Testis (tissue), 3 donors: ENCODE measurements around the gene PCNX4. TPM values are rescaled to one million over a fixed set of nuclear protein-coding genes. Genes with fewer than 3 reads are reported as not detected.

Source experiments
- DNase-seq: peaks from one replicate; pipeline ENCODE4 v3.0.0-alpha.2; 2019
- H3K27ac ChIP-seq, 2 donors: fragments of 200-600 bp; sonication (generic); one replicate each; pipeline ENCODE4 v1.5.1; 2019
- H3K27me3 ChIP-seq: fragments of 200-600 bp; sonication (generic); one replicate; pipeline ENCODE4 v1.5.1; 2019
- H3K36me3 ChIP-seq: fragments of 200-600 bp; sonication (generic); one replicate; pipeline ENCODE4 v1.5.1; 2017; ENCODE audit warnings: low read depth; ENCODE audit errors: missing control alignments
- H3K4me1 ChIP-seq: fragments of 200-600 bp; sonication (generic); one replicate; pipeline ENCODE4 v1.5.1; 2019
- H3K4me3 ChIP-seq, 2 donors: fragments of 200-600 bp; sonication (generic); one replicate each; pipeline ENCODE4 v1.5.1; 2017 to 2019
- H3K9me3 ChIP-seq: fragments of 200-600 bp; sonication (generic); one replicate; pipeline ENCODE4 v1.5.1; 2017
- POLR2A ChIP-seq: fragments of 450-650 bp; IDR thresholded peaks from one replicate; pipeline ENCODE4 v1.6.1; 2017; ENCODE audit warnings: antibody characterized with exemption, mild to moderate bottlenecking, moderate library complexity
- WGBS, 2 donors: methylation state at CpG; one replicate each; pipeline ENCODE4 v1.1.5; 2018; 5-methylcytosine and 5-hydroxymethylcytosine counted together
- intact Hi-C: fragments of 100-400 bp; cut with DNase I; formaldehyde crosslinking; loops from one replicate; pipeline ENCODE4 v1.15.1; 2023; ENCODE audit warnings: low total_unique reads
- polyA plus RNA-seq: library from polyadenylated mRNA; stranded (reverse); fragments of 350-450 nt; fragmentation: Illumina TruSeq; extraction: RNeasy Lipid Tissue Mini Kit (QIAGEN cat#74804); gene quantifications from one replicate; pipeline ENCODE4 v1.2.3, GENCODE V29; 2014; ENCODE audit warnings: low read depth, low replicate concordance; ENCODE audit not compliant: insufficient read depth
- total RNA-seq, 2 donors: library from RNA; depleted of rRNA; stranded (reverse); fragments of >200 nt; gene quantifications; one replicate each; pipeline ENCODE4 v1.2.3, GENCODE V29; 2016
- TF ChIP-seq, protein P1 (sequence below), 3 experiments: fragments of 450-650 bp in 2 of 3; fragments of 200-600 bp in 1 of 3; sonication (generic) in 1 of 3; IDR thresholded peaks; one replicate each; pipeline ENCODE4 v1.5.1; 2016 to 2019; ENCODE audit warnings: antibody characterized with exemption in 3 of 3, mild to moderate bottlenecking in 2 of 3, moderate library complexity in 1 of 3

PCNX4 gene
- total and polyA plus RNA-seq, 3 donors from 2014 or later, result 42.3 to 133 (median 118) TPM

DNA sequence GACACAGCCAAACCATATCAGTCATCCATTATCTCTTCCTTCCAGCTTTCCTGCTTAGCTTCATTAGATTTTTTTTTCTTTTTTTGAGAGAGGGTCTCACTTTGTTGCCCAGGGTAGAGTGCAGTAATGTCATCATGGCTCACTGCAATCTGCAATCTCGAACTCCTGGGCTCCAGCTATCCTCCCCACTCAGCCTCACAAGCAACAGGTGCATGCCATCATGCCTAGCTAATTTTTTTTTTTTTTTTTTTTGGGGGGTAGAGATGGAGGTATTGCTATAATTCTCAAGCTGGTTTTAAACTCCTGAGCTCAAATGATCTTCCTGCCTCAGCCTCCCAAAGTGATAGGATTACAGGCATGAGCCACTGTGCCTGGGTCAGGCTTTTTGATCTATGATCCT is 119.0 kb downstream of the PCNX4 start:
- DNase-seq, result no peak
- intact Hi-C loops, result no loop called here
- no peaks in the 10 kb centered on the region for H3K27me3 ChIP-seq
- no peak for TF ChIP-seq POLR2A
- TF ChIP-seq, protein P1, sequence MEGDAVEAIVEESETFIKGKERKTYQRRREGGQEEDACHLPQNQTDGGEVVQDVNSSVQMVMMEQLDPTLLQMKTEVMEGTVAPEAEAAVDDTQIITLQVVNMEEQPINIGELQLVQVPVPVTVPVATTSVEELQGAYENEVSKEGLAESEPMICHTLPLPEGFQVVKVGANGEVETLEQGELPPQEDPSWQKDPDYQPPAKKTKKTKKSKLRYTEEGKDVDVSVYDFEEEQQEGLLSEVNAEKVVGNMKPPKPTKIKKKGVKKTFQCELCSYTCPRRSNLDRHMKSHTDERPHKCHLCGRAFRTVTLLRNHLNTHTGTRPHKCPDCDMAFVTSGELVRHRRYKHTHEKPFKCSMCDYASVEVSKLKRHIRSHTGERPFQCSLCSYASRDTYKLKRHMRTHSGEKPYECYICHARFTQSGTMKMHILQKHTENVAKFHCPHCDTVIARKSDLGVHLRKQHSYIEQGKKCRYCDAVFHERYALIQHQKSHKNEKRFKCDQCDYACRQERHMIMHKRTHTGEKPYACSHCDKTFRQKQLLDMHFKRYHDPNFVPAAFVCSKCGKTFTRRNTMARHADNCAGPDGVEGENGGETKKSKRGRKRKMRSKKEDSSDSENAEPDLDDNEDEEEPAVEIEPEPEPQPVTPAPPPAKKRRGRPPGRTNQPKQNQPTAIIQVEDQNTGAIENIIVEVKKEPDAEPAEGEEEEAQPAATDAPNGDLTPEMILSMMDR (IDR thresholded peaks at IDR 0.05), result no peak
- no peak overlapping the region for H3K27ac ChIP-seq
- no peaks in the 10 kb centered on the region for H3K4me1 ChIP-seq
- no peak overlapping the region for H3K4me3 ChIP-seq
- 82% methylated on average over 1 of the region's 1 CpG for whole genome bisulfite sequencing, 2 donors
- H3K9me3 ChIP-seq, result no peaks in the 10 kb centered on the region
- no peaks in the 10 kb centered on the region for H3K36me3 ChIP-seq

DNA sequence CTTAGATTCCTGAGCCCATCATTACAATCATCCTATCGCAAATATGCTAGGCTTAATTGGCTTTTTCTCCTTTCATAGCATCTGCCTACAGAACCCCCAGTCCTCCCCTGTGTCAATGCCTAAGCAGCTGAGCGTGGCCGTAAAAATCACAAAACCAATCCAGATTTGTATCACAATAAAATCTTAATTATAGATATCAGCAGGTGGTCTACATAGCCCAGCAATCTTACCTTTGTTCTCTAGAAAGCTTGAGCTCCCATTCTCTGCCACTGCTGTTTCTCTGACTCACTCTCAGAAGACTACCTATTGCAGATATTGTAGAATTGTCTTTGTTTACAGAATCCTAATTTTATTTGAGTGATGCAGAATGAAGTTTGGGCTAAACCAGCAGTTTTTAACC is 119.4 kb downstream of the PCNX4 start:
- no peak overlapping the region for H3K4me3 ChIP-seq
- no peaks in the 10 kb centered on the region for H3K4me1 ChIP-seq
- no peak overlapping the region for H3K27ac ChIP-seq
- no peaks in the 10 kb centered on the region for H3K9me3 ChIP-seq
- DNase-seq, result no peak
- intact Hi-C loops, result no loop called here
- 84 to 85% methylated on average over 3 of the region's 3 CpGs for WGBS, 2 donors
- no peaks in the 10 kb centered on the region for H3K27me3 ChIP-seq
- no peak for TF ChIP-seq POLR2A
- TF ChIP-seq, protein P1 (IDR thresholded peaks at IDR 0.05), result no peak
- no peaks in the 10 kb centered on the region for H3K36me3 ChIP-seq

DNA sequence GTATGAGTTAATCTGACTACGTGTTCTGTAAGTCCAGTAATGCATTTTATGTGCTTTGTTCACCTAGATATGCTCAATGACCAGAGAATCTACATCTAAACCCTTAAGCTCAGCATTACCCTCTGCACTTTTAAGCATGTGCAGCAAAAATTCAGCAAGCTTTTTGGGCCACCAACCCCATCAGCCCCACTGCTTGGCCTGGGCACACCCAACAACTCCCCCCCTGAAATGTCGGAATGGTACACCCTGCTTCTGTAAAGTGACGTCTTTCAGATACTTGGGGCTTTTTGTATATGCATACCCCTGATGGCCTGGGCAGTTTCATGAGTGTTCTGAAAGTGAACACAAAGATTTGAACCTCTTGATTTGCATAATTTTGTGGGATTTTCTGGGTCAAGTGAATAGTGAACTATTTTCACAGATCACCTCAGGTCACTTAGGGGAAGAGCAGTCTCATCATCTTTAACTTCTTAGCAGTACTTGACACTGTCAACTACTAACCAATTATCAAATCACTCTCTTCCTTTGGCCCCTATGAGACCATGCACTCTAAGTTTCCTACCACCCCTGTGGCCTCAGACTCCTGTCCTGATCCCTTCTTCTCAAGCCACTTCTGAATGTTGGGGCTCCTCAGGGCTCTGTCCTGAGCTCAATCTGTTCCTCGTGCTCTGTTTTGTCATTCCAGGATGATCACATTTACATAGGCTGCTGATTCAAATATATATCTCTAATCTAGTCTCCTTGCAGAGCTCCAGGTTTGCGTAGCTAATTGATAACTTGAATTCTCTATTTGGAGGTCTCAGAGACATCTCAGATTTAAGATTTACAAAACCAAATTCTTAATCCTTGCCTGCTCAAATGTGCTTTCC is 121.0 kb downstream of the PCNX4 start:
- Histone ChIP-seq H3K4me3 (no peak overlapping the region), H3K36me3 (no peaks in the 10 kb centered on the region), H3K27me3 (no peaks in the 10 kb centered on the region), H3K4me1 (no peaks in the 10 kb centered on the region), H3K9me3 (no peaks in the 10 kb centered on the region), H3K27ac (no peak overlapping the region)
- TF ChIP-seq POLR2A, result no peak
- TF ChIP-seq, protein P1 (IDR thresholded peaks at IDR 0.05), result no peak
- intact Hi-C loops, result no loop called here
- DNase-seq, result no peak
- WGBS, 2 donors, result 90 to 92% methylated on average over 5 of the region's 5 CpGs

DNA sequence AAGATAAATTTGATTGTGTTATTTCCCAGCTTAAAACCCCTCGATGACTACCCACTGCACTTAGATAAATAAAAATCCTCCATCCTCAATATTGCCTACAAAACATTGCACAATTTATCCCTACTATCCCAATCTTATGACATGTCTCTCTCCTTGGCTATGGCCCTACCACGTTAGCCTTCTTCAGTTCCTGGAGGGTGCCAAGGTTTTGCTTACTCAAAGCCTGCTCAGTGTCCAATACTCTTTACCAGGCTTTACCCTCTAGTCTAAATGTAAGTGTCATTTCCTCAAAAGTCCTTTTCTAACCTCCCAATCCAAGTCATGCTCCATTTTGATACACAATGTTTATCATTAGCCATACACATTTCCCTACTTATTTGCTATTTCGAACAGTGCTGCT is 122.3 kb downstream of the PCNX4 start:
- Histone ChIP-seq H3K27ac (no peak overlapping the region), H3K36me3 (no peaks in the 10 kb centered on the region), H3K9me3 (no peaks in the 10 kb centered on the region), H3K27me3 (no peaks in the 10 kb centered on the region), H3K4me1 (no peaks in the 10 kb centered on the region), H3K4me3 (no peak overlapping the region)
- WGBS, 2 donors, result 91% methylated on average over 3 of the region's 3 CpGs
- DNase-seq, result no peak
- intact Hi-C loops, result no loop called here
- no peak for TF ChIP-seq POLR2A
- TF ChIP-seq, protein P1 (IDR thresholded peaks at IDR 0.05), result no peak
